ENCODE data around the gene HPS4.

DNA sequence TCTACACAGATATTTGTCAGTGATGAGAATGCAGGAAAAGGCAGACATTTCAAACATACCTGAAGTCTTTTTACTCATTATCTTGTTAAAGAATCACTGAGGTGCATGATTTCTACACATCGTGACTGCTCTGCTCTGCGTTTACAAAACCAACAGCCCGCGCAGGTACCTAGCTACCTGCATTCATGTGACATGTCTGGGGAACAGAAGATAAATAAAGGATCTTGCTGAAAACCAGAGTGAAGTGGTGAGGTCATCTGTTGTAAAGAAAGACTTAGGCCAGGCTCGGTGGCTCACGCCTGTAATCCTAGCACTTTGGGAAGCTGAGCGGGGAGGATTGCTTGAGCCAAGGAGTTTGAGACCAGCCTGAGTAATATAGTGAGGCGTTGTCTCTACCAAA is 38.8 kb downstream of the HPS4 start:
- TF ChIP-seq SP1 (IDR thresholded peaks at IDR 0.05; ENCODE audit: low read depth, low read length) = no peak
- TF ChIP-seq POLR2A (IDR thresholded peaks at IDR 0.05; ENCODE audit: control extremely low read depth in 1 of 2, low read depth in 2 of 2, low read length in 2 of 2) = no peak
- TF ChIP-seq EZH2 (IDR thresholded peaks at IDR 0.05; ENCODE audit: low read depth, low read length, severe bottlenecking) = no peak
- no peak for TF ChIP-seq USF2 (IDR thresholded peaks at IDR 0.05; ENCODE audit: low read length)
- TF ChIP-seq TBP (IDR thresholded peaks at IDR 0.05; ENCODE audit: low read depth, low read length) = no peak
- TF ChIP-seq SIX5 (IDR thresholded peaks at IDR 0.05; ENCODE audit: low read depth, low read length) = no peak
- no peak for TF ChIP-seq GABPA (IDR thresholded peaks at IDR 0.05; ENCODE audit: borderline replicate concordance, insufficient read depth, low read length)
- TF ChIP-seq CTCF (IDR thresholded peaks at IDR 0.05; ENCODE audit: control extremely low read depth in 1 of 3, insufficient read depth in 1 of 3, low read depth in 1 of 3, low read length in 3 of 3) = no peak
- no peak for TF ChIP-seq SAP30 (IDR thresholded peaks at IDR 0.05; ENCODE audit: insufficient read depth, insufficient replicate concordance, low read length)
- no peak for TF ChIP-seq CHD2 (IDR thresholded peaks at IDR 0.05; ENCODE audit: low read length)
- TF ChIP-seq TEAD4 (IDR thresholded peaks at IDR 0.05; ENCODE audit: low read depth, low read length) = no peak

Measured in H1 (cell line).